GM23338 (cell line): ENCODE data around the gene PSORS1C1. TPM values are rescaled to one million over a fixed set of nuclear protein-coding genes. Genes with fewer than 3 reads are reported as not detected.

Source experiments
- ATAC-seq: fragments of 200-7000 bp; cut with Tn5 transposase; 3 replicates; pipeline ENCODE4 v1.9.1; 2020
- DNase-seq: peaks from one replicate; pipeline ENCODE4 v3.0.0-alpha.2; 2015; ENCODE audit warnings: low spot score
- H2AFZ ChIP-seq: fragments of 200-600 bp; sonication (generic); 2 replicates; pipeline ENCODE4 v1.8.0; 2016; ENCODE audit warnings: antibody characterized with exemption, mild to moderate bottlenecking, moderate library complexity
- H3F3A ChIP-seq: fragments of 200-600 bp; sonication (generic); replicated peaks from 2 replicates; pipeline ENCODE4 v1.8.0; 2017; ENCODE audit warnings: antibody characterized with exemption, mixed run types, low read depth
- H3K27ac ChIP-seq: fragments of 200-600 bp; sonication (generic); 2 replicates; pipeline ENCODE4 v1.6.1; 2016; ENCODE audit warnings: low read depth
- H3K27me3 ChIP-seq: fragments of 200-600 bp; sonication (generic); 2 replicates; pipeline ENCODE4 v1.8.0; 2016; ENCODE audit warnings: mild to moderate bottlenecking, mixed run types, moderate library complexity; ENCODE audit not compliant: insufficient read depth
- H3K36me3 ChIP-seq: fragments of 200-600 bp; sonication (generic); 2 replicates; pipeline ENCODE4 v1.8.0; 2016; ENCODE audit warnings: mild to moderate bottlenecking; ENCODE audit not compliant: insufficient read depth
- H3K4me1 ChIP-seq: fragments of 200-600 bp; sonication (generic); 2 replicates; pipeline ENCODE4 v1.8.0; 2016; ENCODE audit warnings: mild to moderate bottlenecking, moderate library complexity; ENCODE audit not compliant: insufficient read depth
- H3K4me2 ChIP-seq: fragments of 200-600 bp; sonication (generic); 2 replicates; pipeline ENCODE4 v1.7.1; 2017; ENCODE audit warnings: mixed run types
- H3K4me3 ChIP-seq: fragments of 200-600 bp; sonication (generic); 2 replicates; pipeline ENCODE4 v1.6.1; 2016; ENCODE audit warnings: mixed run types
- H3K79me2 ChIP-seq: fragments of 200-600 bp; sonication (generic); replicated peaks from 2 replicates; pipeline ENCODE4 v1.8.0; 2017; ENCODE audit warnings: mild to moderate bottlenecking; ENCODE audit not compliant: insufficient read depth
- H3K9me2 ChIP-seq: fragments of 200-600 bp; sonication (generic); 2 replicates; pipeline ENCODE4 v1.8.0; 2017; ENCODE audit not compliant: insufficient read depth
- H4K20me1 ChIP-seq: fragments of 200-600 bp; sonication (generic); replicated peaks from 2 replicates; pipeline ENCODE4 v1.8.0; 2017; ENCODE audit warnings: mild to moderate bottlenecking; ENCODE audit not compliant: insufficient read depth
- H3K27ac Mint-ChIP-seq: 2 replicates; pipeline ENCODE4 v1.8.0; 2020; ENCODE audit warnings: inconsistent platforms, mild to moderate bottlenecking, moderate library complexity, mixed read lengths
- H3K27me3 Mint-ChIP-seq: 3 replicates; pipeline ENCODE4 v1.8.0; 2022; ENCODE audit warnings: low read depth, mild to moderate bottlenecking, moderate library complexity, mixed read lengths, inconsistent platforms; ENCODE audit not compliant: insufficient read depth, poor library complexity
- H3K36me3 Mint-ChIP-seq: 3 replicates; pipeline ENCODE4 v1.8.0; 2021; ENCODE audit warnings: low read depth, mild to moderate bottlenecking, inconsistent platforms, moderate library complexity, mixed read lengths
- H3K4me1 Mint-ChIP-seq: 3 replicates; pipeline ENCODE4 v1.8.0; 2020; ENCODE audit warnings: mild to moderate bottlenecking, inconsistent platforms, mixed read lengths
- H3K4me3 Mint-ChIP-seq: 3 replicates; pipeline ENCODE4 v1.8.0; 2021; ENCODE audit warnings: moderate library complexity, mild to moderate bottlenecking, inconsistent platforms, mixed read lengths
- H3K9me3 Mint-ChIP-seq: 3 replicates; pipeline ENCODE4 v1.8.0; 2020; ENCODE audit warnings: moderate library complexity, mild to moderate bottlenecking, inconsistent platforms, mixed read lengths
- CREB1 ChIP-seq: fragments of 250-450 bp; sonication (Bioruptor Pico); IDR thresholded peaks from 2 replicates; pipeline ENCODE4 v1.5.0; 2020; ENCODE audit warnings: low read depth, mild to moderate bottlenecking, moderate library complexity
- CTCF ChIP-seq, 2 experiments: fragments of 200-600 bp in 1 of 2; sonication (generic) in 1 of 2; conservative IDR thresholded peaks; 2 replicates each; pipeline versions ENCODE4 v1.5.1 to v1.6.1; 2016 to 2017; ENCODE audit warnings: antibody characterized with exemption in 2 of 2, low read depth in 2 of 2, mild to moderate bottlenecking in 2 of 2, moderate library complexity in 1 of 2
- ETS1 ChIP-seq: IDR thresholded peaks from 2 replicates; pipeline ENCODE4 v1.6.1; 2016; ENCODE audit warnings: antibody characterized with exemption
- EZH2 ChIP-seq: fragments of 200-600 bp; sonication (generic); IDR thresholded peaks from one replicate; pipeline ENCODE4 v1.8.0; 2017; ENCODE audit warnings: antibody characterized with exemption, mild to moderate bottlenecking, low read depth; ENCODE audit not compliant: unreplicated experiment
- EZH2phosphoT487 ChIP-seq: fragments of 200-600 bp; sonication (generic); IDR thresholded peaks from one replicate; pipeline ENCODE4 v1.8.1; 2018; ENCODE audit warnings: antibody characterized with exemption; ENCODE audit not compliant: unreplicated experiment
- JUNB ChIP-seq: IDR thresholded peaks from one replicate; pipeline ENCODE4 v1.6.1; 2016; ENCODE audit warnings: antibody characterized with exemption; ENCODE audit not compliant: unreplicated experiment
- NANOG ChIP-seq: IDR thresholded peaks from 2 replicates; pipeline ENCODE4 v1.6.1; 2016; ENCODE audit warnings: antibody characterized with exemption, borderline replicate concordance
- POLR2AphosphoS5 ChIP-seq: IDR thresholded peaks from 2 replicates; pipeline ENCODE4 v1.6.1; 2016; ENCODE audit warnings: antibody characterized with exemption, low read depth
- REST ChIP-seq: IDR thresholded peaks from one replicate; pipeline ENCODE4 v1.6.1; 2018; ENCODE audit warnings: antibody characterized with exemption; ENCODE audit not compliant: unreplicated experiment
- STAT1 ChIP-seq: IDR thresholded peaks from one replicate; pipeline ENCODE4 v1.6.1; 2016; ENCODE audit warnings: antibody characterized with exemption; ENCODE audit not compliant: unreplicated experiment
- ZNF114 ChIP-seq: fragments of 250-450 bp; sonication (Bioruptor Pico); IDR thresholded peaks from 2 replicates; pipeline ENCODE4 v1.5.0; 2020; ENCODE audit warnings: mild to moderate bottlenecking, moderate library complexity
- ZNF331 ChIP-seq: fragments of 250-450 bp; sonication (Bioruptor Pico); IDR thresholded peaks from 2 replicates; pipeline ENCODE4 v1.5.0; 2020; ENCODE audit warnings: low read depth, mild to moderate bottlenecking, moderate library complexity
- ZNF462 ChIP-seq: fragments of 250-450 bp; sonication (Bioruptor Pico); IDR thresholded peaks from 2 replicates; pipeline ENCODE4 v1.5.0; 2020; ENCODE audit warnings: mild to moderate bottlenecking, moderate library complexity
- polyA plus RNA-seq: library from polyadenylated mRNA; unstranded; fragments of >200 nt; fragmentation: Nextera tagmentation; extraction: Ambion mirVana; gene quantifications from 2 replicates; pipeline ENCODE4 v1.2.1, GENCODE V29; 2016
- total RNA-seq: library from RNA; depleted of rRNA; stranded (reverse); fragments of >200 nt; shearing (Covaris generic); gene quantifications from 2 replicates; pipeline ENCODE4 v1.2.3, GENCODE V29; 2014

PSORS1C1 gene
- total and polyA plus RNA-seq, 2 experiments from 2014 or later = not detected

- no peak overlapping the region for H3K4me3 ChIP-seq
- H3K27me3 ChIP-seq = no peaks in the 10 kb centered on the region
- DNase-seq = no peak
- Mint-ChIP-seq H3K4me3 (no peak overlapping the region), H3K27ac (no peak overlapping the region), H3K4me1 (peaks cover 23% of the 10 kb centered on the region; the same call in 2 of the 3 replicates), H3K36me3 (no peaks in the 10 kb centered on the region), H3K27me3 (peaks cover 7% of the 10 kb centered on the region), H3K9me3 (no peaks in the 10 kb centered on the region)
- TF ChIP-seq ZNF114 (CRISPR knock-in tag) (no peak), CREB1 (CRISPR knock-in tag) (no peak), ETS1 (no peak), ZNF462 (CRISPR knock-in tag) (no peak), JUNB (no peak), NANOG (no peak), EZH2 (no peak), REST (no peak), ZNF331 (CRISPR knock-in tag) (no peak), CTCF (conservative IDR thresholded peaks at IDR 0.05; ENCODE audit: low read depth in 2 of 2) (no peak), POLR2AphosphoS5 (no peak), EZH2phosphoT487 (no peak), STAT1 (no peak)
- no peak overlapping the region for H3K4me2 ChIP-seq
- H3F3A ChIP-seq = no peaks in the 10 kb centered on the region
- ATAC-seq = no peak
- H4K20me1 ChIP-seq = no peaks in the 10 kb centered on the region
- peaks cover 3% of the 10 kb centered on the region; the same call in 1 of the 2 replicates for H3K4me1 ChIP-seq
- H3K27ac ChIP-seq = no peak overlapping the region
- no peaks in the 10 kb centered on the region for H3K9me2 ChIP-seq
- H3K36me3 ChIP-seq = no peaks in the 10 kb centered on the region
- no peak overlapping the region for H2AFZ ChIP-seq
- H3K79me2 ChIP-seq = no peaks in the 10 kb centered on the region
Observed at GRCh38 chr6:31076611-31077010, 38.0 kb upstream of the PSORS1C1 start.
